Lung (tissue), 12 donors: ENCODE data around the gene TRO. TPM values are rescaled to one million over a fixed set of nuclear protein-coding genes. Genes with fewer than 3 reads are reported as not detected.

Experiments
- ATAC-seq: fragments of 200-7000 bp; cut with Tn5 transposase; one replicate; pipeline ENCODE4 v1.9.1; 2020; ENCODE audit warnings: moderate number of reproducible peaks; ENCODE audit not compliant: insufficient read depth, low FRiP score
- DNase-seq, 3 donors: peaks; one replicate each; pipeline ENCODE4 v3.0.0-alpha.2; 2013 to 2017
- H3K27ac ChIP-seq, 2 donors: one replicate each; pipeline ENCODE4 v1.5.1; 2013; ENCODE audit warnings: mild to moderate bottlenecking in 2 of 2, moderate library complexity in 2 of 2, control low read depth in 1 of 2, inconsistent platforms in 1 of 2, low read depth in 1 of 2, low read length in 1 of 2
- H3K27me3 ChIP-seq, 3 donors: one replicate each; pipeline ENCODE4 v1.5.1; 2013; ENCODE audit warnings: low read length in 2 of 3; ENCODE audit not compliant: control insufficient read depth in 3 of 3, insufficient read depth in 3 of 3
- H3K36me3 ChIP-seq, 4 donors: one replicate each; pipeline ENCODE4 v1.5.1; 2013; ENCODE audit warnings: low read length in 4 of 4, mild to moderate bottlenecking in 1 of 4, moderate library complexity in 1 of 4; ENCODE audit not compliant: control insufficient read depth in 4 of 4, insufficient read depth in 4 of 4
- H3K4me1 ChIP-seq, 5 donors: one replicate each; pipeline ENCODE4 v1.5.1; 2013; ENCODE audit warnings: low read length in 5 of 5, mild to moderate bottlenecking in 2 of 5, moderate library complexity in 1 of 5; ENCODE audit not compliant: control insufficient read depth in 5 of 5, insufficient read depth in 5 of 5
- H3K4me3 ChIP-seq: one replicate; pipeline ENCODE4 v1.5.1; 2013; ENCODE audit warnings: mild to moderate bottlenecking, control low read depth, moderate library complexity
- H3K9ac ChIP-seq, 2 donors: one replicate each; pipeline ENCODE4 v1.5.1; 2013; ENCODE audit warnings: low read length in 2 of 2, control low read depth in 1 of 2; ENCODE audit not compliant: insufficient read depth in 1 of 2
- H3K9me3 ChIP-seq, 4 donors: one replicate each; pipeline ENCODE4 v1.5.1; 2013; ENCODE audit warnings: low read length in 3 of 4, mild to moderate bottlenecking in 1 of 4, moderate library complexity in 1 of 4; ENCODE audit not compliant: control insufficient read depth in 4 of 4, insufficient read depth in 3 of 4
- CTCF ChIP-seq: IDR thresholded peaks from 2 replicates; pipeline ENCODE4 v1.5.1; 2012; ENCODE audit warnings: mild to moderate bottlenecking; ENCODE audit errors: control extremely low read depth, extremely low read depth
- WGBS, 2 donors: extraction: QIAGEN DNeasy Blood & Tissue Kit; methylation state at CpG; one replicate each; pipeline ENCODE4 v1.1.7; 2013; 5-methylcytosine and 5-hydroxymethylcytosine counted together
- polyA plus RNA-seq, 2 donors: library from polyadenylated mRNA; stranded (reverse); fragments of 200-250 nt; gene quantifications; one replicate each; pipeline ENCODE4 v1.2.1, GENCODE V29; 2013
- total RNA-seq, 2 donors: library from RNA; depleted of rRNA in 1 of 2; stranded (reverse); fragments of >200 nt in 1 of 2; gene quantifications; one replicate each; pipeline ENCODE4 v1.2.1, GENCODE V29; 2014 to 2021
- donor health status: control.
- donor health status: control.
- donor health status: Bipolar disorder and iron deficiency.
- donor health status: healthy.
- donor health status: DM: yes; HTN: yes; CAD: no.

The TRO gene
- total and polyA plus RNA-seq, 4 donors: 1.9 to 30.9 (median 3.5) TPM

- no peak overlapping the region for H3K27ac ChIP-seq
- ATAC-seq (no peak), DNase-seq (no peak)
- H3K36me3 ChIP-seq: no peaks in the 10 kb centered on the region
- no peaks in the 10 kb centered on the region for H3K9me3 ChIP-seq
- TF ChIP-seq CTCF: no peak
- no peaks in the 10 kb centered on the region for H3K4me1 ChIP-seq
- no peak overlapping the region for H3K9ac ChIP-seq
- no peak overlapping the region for H3K4me3 ChIP-seq
- WGBS, 2 donors: 64 to 81% methylated on average over 4 of the region's 4 CpGs
- H3K27me3 ChIP-seq: no peaks in the 10 kb centered on the region
These were observed 56.8 kb downstream of the TRO start for GRCh38 chrX:54977387-54977786.

GRCh38 chrX:54978448-54978847 lies 57.8 kb downstream of the TRO start:
- H3K36me3 ChIP-seq: no peaks in the 10 kb centered on the region
- no peaks in the 10 kb centered on the region for H3K4me1 ChIP-seq
- H3K9ac ChIP-seq: no peak overlapping the region
- H3K27me3 ChIP-seq: no peaks in the 10 kb centered on the region
- no peaks in the 10 kb centered on the region for H3K9me3 ChIP-seq
- ATAC-seq (no peak), DNase-seq (no peak)
- H3K27ac ChIP-seq: no peak overlapping the region
- no peak for TF ChIP-seq CTCF
- no peak overlapping the region for H3K4me3 ChIP-seq

GRCh38 chrX:54979432-54979831 lies 58.8 kb downstream of the TRO start:
- ATAC-seq (no peak), DNase-seq (no peak)
- no peak overlapping the region for H3K27ac ChIP-seq
- no peaks in the 10 kb centered on the region for H3K4me1 ChIP-seq
- no peak overlapping the region for H3K9ac ChIP-seq
- H3K4me3 ChIP-seq: no peak overlapping the region
- no peaks in the 10 kb centered on the region for H3K36me3 ChIP-seq
- peaks cover 0 to 3% (median 0%) of the 10 kb centered on the region in 4 donors for H3K9me3 ChIP-seq
- H3K27me3 ChIP-seq: no peaks in the 10 kb centered on the region
- no peak for TF ChIP-seq CTCF

- H3K4me1 ChIP-seq: no peaks in the 10 kb centered on the region
- DNase-seq (no peak), ATAC-seq (no peak)
- H3K9me3 ChIP-seq: peaks cover 0 to 5% (median 0%) of the 10 kb centered on the region in 4 donors
- no peak overlapping the region for H3K9ac ChIP-seq
- WGBS, 2 donors: 64 to 79% methylated on average over 6 of the region's 6 CpGs
- no peak overlapping the region for H3K27ac ChIP-seq
- no peak for TF ChIP-seq CTCF
- no peaks in the 10 kb centered on the region for H3K36me3 ChIP-seq
- H3K27me3 ChIP-seq: no peaks in the 10 kb centered on the region
- no peak overlapping the region for H3K4me3 ChIP-seq
These were observed 59.7 kb downstream of the TRO start for GRCh38 chrX:54980334-54980733.
